Activated CD4-positive, CD25-positive, alpha-beta regulatory T cell treated with anti-CD3 and anti-CD28 coated beads, Interleukin-2, amount 50 U/mL, for 24 hours (primary cell): ENCODE data around the gene WDR6.
"Not testable (repeated sequence)": the region's sequence is repeated elsewhere in the genome, so short reads cannot be mapped to it uniquely, and the experiment has no call there.

ENCODE experiments used
- ATAC-seq, 2 donors: fragments of 150-1000 bp; cut with Tn5 transposase; one replicate each; pipeline ENCODE4 v1.10.0; 2021; ENCODE audit warnings: mild to moderate bottlenecking in 1 of 2, moderate library complexity in 1 of 2

The WDR6 gene

GRCh38 chr3:48990636-48991469 lies 16.3 kb upstream of the WDR6 start:
- ATAC-seq: peak; percentile 8 to 21

GRCh38 chr3:48991851-48992545 lies 15.2 kb upstream of the WDR6 start:
- ATAC-seq: no peak

- no peak for ATAC-seq
Measured at GRCh38 chr3:48993834-48994233, 13.4 kb upstream of the WDR6 start.

GRCh38 chr3:48996640-48997039 lies 10.6 kb upstream of the WDR6 start:
- no peak for ATAC-seq

DNA sequence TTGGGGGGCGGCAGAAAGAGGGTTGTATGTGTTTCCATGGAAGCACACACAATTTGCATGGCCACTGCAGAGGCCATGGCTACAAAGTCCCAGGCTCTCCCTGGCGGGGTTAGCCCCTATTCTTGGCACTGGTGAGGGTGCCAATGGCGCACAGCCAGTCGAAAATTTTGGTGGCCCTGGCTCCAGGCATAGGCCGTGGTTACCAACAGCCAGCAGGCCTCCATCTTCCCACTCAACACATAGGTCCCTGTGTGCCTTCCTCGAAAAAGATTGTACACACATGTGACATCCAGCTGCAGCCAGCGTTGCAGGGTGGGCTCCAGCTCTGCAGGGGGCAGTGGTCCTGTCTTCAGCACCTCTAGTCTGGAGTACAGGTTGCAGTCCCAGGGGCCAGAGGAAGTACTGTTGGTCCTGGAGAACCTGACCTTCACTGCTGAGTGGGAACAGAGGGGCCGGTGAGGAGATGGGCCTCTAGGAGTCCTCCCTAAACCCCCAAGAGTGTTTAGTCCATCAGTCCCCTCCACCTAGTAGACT lies 10.0 kb upstream of the WDR6 start:
- no peak for ATAC-seq

DNA sequence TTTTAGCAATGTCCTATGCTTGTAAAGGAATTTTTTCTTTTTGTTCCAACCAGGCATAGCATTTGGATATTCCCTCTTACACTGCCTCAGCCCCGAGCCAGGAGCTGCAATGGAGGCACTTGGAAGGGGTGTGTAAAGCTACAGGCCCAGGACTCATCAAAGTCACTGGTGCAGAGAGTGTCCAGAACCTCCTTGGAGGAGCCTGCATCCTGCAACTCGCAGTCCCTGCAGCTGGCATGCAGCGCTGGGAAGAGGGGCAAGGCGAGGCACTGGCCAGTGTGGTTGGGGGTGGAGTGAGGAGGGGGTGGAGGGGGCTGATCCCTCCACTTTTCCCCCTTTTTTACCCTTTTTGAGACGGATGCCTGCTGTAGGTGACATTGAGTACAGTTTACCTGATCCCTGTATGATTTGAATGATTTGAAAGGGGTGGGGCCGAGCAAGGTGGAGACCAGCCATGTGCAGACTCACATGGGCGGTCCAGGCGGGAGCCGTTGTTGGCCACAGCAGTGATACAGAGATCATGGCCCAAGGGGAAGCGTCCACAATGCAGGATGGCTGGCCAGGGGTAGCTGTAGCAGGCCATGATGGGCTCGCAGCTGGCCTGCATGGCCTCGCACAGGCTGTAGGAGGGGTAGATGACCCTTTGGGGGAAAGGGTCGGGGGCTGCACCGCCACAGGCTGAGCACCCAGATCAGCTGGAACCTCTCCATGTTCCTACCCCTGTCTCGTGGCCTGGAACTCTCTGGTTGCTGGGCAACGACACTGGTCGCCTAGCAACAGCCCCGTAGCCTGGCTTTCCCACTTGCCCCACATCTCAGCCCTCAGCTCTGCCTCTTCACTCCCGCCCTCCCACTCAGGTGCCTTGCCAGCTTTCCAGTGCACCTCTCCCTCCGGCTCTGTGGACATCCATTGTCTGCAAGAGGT lies 9.2 kb upstream of the WDR6 start:
- no peak for ATAC-seq

GRCh38 chr3:48999085-48999858 lies 7.9 kb upstream of the WDR6 start:
- no peak for ATAC-seq

GRCh38 chr3:49001155-49001554 lies 6.0 kb upstream of the WDR6 start:
- no peak for ATAC-seq

DNA sequence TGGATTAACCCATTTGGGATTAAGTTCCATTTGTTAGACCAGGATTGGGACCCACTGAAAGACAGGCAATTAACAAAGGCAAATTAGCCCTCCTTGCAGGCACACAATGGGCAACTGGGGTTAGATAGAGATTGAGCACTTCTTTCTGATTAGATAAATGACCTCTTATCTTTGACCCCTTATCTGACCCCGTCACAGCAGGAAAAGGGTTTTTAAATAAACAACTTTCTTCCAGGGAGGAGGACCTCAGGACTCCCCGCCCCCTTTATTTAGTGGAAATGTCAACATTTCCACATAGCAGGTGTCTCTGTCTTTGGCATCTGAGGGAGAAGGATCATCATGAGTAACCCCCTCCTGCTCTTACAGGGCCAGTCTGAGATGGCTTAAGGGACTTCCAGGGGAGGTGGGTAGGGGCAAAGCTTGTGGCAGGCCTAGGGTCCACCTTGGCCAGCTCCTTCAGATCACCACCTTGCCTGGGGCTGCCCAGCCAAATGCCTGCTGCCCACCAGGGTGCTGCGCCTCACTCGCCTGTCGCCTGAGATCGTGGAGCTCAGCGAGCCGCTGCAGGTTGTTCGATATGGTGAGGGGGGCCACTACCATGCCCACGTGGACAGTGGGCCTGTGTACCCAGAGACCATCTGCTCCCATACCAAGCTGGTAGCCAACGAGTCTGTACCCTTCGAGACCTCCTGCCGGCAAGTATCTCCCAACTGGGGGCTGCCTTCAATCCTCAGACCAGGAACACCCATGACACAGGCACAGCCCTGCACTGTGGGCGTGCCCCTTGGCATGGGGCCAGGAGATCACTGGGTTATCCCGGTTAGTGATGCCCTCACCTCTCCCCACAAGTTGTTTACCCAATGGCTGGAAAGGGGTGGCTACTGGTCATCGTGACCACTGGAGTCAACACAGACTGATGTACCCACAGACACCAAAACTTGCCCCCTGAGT lies 2.6 kb upstream of the WDR6 start:
- ATAC-seq: no peak

- no peak for ATAC-seq
Measured at GRCh38 chr3:49005303-49005680, 1.9 kb upstream of the WDR6 start.

- ATAC-seq: no peak
Measured at GRCh38 chr3:49005998-49006397, 1.2 kb upstream of the WDR6 start.

DNA sequence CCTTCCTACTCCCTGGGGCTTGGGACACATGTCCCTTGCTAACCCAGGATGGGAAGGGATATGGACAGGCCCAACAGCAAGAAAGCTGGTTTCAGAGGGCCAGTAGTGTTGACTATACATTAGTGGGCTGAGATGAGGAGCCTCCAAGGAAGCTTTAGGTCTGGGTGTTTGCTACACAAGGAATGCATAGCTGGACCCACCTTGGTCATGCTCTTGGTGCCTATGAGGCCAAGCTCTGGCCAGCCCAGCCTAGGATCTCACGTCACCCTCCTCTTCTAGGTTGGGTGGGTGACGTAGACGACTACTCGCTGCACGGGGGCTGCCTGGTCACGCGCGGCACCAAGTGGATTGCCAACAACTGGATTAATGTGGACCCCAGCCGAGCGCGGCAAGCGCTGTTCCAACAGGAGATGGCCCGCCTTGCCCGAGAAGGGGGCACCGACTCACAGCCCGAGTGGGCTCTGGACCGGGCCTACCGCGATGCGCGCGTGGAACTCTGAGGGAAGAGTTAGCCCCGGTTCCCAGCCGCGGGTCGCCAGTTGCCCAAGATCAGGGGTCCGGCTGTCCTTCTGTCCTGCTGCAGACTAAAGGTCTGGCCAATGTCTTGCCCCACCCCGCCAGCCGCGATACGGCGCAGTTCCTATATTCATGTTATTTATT lies 653 bp upstream of the WDR6 start:
- no peak for ATAC-seq

DNA sequence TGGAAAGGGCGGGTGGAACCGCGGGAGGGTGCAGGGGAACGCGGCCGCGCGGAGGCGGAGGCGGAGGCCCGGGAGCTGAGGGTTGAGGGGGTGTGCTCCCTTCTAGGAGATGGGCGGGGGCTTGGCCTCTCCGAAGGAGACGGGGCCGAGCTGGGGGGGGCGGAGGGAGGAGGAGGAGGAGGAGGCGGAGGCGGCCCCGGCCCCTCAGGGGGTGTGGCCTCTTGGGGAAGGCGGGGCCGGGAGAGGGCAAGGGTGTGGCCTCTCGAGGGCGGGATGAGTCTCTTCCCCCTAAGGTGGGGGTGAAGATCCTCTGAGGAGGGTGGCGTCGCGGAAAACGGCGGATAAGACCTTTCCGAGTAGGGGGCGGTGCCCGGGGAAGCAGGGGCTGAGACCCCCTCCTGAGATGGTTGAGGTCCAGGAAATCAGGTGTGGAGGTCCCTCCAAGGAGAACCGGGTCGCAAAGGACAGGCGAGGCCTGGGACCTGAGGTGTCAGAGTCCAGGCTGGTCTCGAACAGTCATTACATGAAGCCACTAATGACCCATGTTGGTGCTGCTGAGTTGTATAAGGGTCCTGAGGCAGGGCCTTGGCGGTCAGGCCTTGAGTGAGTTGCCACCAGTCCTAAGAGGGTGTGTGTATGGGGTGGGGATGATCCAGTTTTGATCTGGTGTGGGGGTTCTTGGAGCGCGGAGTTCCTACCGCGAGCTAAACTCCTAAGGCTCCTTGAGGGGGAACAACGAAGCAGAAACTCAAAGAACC lies 759 bp downstream of the WDR6 start:
- peak; percentile 52 to 53 for ATAC-seq

DNA sequence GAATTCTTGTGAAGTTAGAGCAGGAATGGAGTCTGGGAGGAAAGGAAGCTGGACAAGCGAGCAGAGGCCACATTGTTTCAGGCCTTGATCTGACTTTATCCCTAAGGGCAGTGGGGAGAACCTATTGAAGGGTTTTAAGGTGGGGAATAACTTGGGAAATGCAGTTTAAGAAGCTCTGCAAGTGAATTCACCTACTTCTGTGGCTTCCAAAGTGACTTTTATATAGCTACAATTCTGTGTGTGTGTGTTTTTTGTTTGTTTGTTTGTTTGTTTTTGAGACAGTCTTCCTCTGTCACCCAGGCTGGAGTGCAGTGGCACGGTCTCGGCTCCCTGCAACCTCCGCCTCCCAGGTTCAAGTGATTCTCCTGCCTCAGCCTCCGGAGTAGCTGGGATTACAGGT lies 1.4 kb downstream of the WDR6 start:
- not testable (repeated sequence) for ATAC-seq

DNA sequence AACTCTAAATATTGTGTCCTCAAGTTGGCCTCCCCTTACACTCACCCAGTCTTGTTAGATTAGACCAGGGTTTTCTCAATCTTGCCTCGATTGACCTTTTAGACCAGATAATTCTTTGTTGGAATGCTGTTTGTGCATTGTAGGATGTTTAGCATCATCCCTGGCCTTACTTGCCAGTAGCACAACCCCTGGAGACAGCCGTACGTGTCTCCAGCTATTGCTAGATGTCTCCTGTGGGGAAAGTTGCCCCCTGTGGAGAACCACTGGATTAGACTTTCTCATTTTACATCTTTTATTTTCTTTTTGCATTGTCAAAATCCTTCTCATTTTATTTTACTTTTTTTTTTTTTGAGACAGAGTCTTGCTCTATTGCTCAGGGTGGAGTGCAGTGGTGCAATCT lies 2.2 kb downstream of the WDR6 start:
- ATAC-seq: no peak

- ATAC-seq: no peak
Measured at GRCh38 chr3:49012441-49013017, 5.3 kb downstream of the WDR6 start.

- no peak for ATAC-seq
Measured at GRCh38 chr3:49013113-49013737, 6.0 kb downstream of the WDR6 start.
